ENCODE results near the gene TMEM145.
"Not testable (repeated sequence)": the region's sequence is repeated elsewhere in the genome, so short reads cannot be mapped to it uniquely, and the experiment has no call there.

Gene TMEM145

DNA sequence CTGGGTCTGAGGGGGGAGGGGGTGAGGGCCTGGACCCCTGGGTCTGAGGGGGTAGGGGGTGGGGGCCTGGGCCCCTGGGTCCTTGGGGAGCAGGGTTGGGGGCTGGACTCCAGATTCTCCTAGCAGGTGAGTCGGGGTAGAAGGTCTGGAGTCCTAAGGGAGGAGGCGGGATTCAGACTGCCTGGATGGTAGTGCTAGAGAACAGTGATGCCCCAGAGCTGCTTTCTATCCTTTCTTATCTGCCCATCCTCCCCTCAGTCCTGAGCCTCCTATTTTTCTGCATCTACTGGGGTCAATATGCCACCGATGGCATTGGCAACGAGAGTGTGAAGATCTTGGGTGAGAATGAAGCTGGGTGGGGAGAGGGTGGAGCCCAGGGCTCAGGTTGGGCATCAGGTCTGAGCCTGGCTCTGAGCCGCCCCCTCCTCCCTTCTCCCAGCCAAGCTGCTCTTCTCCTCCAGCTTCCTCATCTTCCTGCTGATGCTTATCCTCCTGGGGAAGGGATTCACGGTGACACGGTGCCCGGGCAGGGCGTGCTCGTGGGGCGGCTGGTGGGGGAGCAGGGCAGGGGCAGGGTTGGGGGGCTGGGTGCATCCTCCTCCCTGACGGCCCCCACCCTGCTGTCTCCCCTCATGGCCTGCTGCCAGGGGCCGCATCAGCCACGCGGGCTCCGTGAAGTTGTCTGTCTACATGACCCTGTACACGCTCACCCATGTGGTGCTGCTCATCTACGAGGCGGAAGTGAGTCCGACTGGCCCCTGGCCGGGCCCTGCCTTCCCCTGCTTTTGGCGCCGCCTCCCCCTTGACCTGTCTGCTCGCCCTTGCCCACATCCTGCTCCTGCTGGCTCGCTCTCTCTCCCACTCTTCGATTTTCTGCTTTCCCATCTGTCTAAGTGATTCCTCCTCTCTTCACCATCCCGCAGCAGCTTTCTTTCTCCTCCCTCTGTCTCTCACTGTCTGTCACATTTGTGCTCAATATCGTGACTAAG lies 3.4 kb downstream of the TMEM145 start:
- no peak for DNase-seq

DNA sequence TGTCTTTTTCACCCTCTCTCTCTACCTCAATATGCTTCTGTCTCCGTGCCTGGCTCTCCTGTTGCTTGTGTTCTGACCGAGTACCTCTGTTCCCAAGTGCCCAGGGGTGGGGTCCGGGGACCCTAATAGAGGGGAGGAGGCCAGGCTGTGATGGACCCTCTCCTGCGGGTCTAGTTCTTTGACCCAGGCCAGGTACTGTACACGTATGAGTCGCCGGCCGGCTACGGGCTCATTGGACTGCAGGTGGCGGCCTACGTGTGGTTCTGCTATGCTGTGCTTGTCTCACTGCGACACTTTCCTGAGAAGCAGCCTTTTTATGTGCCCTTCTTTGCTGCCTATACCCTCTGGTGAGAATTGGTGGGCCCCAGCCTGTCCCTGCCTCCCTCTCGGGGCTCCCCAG lies 4.4 kb downstream of the TMEM145 start:
- DNase-seq = no peak

DNA sequence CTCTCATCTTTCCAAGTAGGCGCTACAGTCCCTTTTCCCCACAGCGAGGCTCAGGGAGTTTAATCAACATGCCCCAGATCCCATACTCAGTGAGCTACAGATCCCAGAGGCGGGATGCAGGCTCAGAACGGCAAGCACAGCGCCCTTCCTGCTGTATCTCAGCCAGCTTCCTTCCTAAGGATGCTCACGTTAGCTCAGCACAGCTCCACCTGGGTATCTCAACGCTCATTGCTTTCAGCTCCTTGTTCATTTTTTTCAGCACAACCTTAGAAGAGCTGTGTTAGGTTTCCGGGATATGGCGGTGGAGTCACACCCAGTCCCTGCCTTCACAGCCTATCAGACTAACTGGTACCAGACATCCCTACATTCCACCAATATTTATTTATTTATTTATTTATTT lies 9.2 kb downstream of the TMEM145 start:
- no peak for DNase-seq

DNA sequence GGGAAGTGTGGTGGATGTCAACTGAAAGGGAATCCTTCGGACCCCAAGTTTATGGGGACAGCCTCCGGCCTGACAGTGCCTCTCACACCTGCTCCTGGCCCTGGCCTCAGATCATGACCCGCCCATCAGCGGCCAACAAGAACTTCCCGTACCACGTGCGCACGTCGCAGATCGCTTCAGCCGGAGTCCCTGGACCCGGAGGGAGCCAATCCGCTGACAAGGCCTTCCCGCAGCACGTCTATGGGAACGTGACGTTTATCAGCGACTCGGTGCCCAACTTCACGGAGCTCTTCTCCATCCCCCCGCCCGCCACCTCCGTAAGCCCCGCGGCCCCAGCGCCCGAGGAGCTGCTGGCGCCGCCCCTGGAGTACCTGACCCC lies 10.4 kb downstream of the TMEM145 start:
- DNase-seq = no peak

DNA sequence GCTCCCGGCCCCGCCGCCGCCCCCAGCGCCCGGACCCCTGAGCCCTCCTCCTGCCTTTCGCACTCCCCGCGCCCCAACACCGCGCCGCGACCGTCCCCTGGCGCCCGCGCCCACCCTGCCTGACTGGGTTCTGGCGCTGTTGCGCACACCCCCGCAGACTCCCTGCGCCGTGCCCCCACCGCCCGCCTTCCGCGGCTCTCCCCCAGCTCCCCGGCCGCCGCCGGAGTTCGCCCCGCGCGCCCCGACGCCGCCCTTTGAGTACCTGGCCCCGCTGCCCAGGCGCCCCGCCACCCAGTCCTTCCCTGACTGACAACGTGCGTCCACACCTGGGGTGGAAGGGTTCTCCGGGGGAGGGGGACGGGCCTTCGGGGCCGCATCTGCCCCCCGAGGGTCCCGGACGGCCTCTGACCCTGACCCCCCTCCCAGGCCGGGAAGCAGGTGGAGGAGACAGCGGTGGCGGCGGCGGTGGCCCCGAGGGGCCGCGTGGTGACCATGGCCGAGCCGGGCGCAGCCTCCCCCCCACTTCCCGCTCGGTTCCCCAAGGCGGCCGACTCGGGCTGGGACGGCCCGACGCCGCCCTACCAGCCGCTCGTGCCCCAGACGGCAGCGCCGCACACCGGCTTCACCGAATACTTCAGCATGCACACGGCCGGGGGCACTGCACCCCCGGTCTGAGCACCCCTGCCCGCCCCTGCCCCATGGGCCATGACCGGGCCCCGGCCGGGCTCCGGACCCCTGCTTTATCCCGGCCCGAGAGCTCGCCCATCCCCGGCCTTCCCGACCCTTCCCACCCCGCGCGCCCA lies 10.9 kb downstream of the TMEM145 start:
- peak; percentile 17 for DNase-seq

DNA sequence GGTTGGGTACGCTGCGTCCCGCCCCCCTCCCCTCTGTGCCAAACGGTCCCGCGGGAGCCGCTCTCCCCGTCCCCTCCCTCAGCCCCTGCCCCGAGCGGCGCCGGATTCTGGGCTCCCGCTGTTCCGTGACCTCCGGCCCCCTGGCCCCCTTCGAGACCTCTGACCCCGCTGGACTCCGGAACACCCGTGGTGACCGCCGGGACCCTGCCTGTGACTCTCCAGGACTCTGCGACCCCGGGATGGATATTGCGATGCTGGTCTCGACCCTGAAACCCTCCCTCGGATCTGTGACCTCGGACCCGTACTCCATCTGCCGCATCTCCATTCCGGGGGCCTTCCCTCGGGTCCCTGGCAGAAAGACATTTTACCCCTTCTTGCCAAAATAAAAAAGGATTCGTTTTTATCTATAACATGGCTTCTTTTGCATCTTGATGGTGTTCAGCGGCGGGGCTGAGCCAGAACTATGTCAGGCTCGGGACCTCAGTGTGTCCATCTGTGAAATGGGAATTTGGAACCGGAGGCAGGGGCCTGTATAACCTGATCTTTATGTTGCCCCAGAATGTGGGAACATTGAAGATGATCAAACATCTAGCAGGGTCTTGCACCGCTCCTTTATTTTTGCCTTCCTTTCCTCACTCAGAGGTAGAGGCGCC lies 11.7 kb downstream of the TMEM145 start:
- no peak for DNase-seq

DNA sequence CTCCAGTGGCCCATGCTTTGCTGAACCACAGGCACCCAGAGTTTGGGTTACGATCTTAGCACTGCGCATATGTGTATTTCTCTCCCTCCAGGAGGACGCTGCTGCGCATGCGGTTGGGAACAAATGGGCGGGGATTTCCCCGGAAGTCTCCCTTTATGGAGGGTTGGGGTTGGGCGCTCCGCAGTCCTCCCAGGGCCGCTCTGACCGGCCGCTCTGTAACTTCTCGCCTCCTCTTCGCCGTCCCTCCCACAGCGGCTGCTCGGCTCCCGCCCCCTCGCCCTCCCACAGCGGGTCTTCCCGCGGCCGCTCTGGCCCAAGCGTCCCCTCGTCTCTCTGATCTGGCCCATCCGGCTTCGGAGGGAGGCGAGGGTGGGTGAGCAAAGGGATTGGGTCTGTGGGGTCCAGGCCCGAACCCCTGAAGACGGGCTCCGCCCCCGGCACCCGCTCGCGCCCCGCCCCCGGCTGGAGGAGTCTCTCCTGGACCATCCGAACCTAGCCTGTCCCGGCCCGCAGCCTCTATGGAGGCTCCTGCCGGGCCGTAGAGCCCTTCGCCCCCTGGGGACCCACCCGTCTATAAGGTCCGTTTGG lies 12.3 kb downstream of the TMEM145 start, which contains the start of gene MEGF8:
Gene MEGF8, plus strand, starts transcription at position 328 of the 588 bp plus-strand sequence. CDS start 609 bp downstream, outside the sequence.
- peak; percentile 98 for DNase-seq

DNA sequence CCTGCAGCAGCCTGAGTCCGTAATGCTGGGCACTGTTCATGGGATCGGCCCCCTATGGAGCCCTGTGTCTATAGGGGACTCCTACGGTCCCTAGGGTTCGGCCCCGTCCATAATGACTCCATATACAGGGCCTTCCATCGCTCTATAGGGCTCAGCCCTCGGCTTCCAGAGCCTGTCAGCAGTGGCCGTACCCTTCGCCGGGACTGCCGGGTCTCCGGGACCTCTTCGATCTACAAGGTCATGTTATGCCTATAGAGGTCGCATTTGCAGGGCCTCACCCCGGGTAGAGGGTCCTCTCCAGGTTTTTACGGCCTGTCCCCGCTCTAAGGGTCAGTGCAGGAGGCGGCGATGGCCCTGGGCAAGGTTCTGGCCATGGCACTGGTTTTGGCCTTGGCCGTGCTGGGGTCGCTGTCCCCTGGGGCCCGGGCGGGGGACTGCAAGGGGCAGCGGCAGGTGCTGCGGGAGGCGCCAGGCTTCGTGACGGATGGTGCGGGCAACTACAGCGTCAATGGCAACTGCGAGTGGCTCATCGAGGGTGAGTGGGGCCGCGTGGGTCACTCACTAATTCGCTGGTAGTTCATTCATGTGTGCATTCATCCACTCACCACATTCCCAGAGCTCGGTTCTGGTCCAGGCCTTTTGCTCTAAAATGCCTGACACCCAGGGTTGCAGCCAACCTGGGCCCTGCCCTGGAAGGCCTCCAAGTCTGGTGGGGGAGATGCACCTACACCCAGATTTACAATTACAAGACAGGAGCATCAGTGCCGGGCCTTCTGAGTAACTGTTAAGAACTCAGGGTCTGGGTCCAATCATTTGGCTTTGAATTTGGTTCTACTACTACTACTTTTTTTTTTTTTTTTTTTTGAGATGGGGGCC lies 13.0 kb downstream of the TMEM145 start:
- peak; percentile 17 for DNase-seq

DNA sequence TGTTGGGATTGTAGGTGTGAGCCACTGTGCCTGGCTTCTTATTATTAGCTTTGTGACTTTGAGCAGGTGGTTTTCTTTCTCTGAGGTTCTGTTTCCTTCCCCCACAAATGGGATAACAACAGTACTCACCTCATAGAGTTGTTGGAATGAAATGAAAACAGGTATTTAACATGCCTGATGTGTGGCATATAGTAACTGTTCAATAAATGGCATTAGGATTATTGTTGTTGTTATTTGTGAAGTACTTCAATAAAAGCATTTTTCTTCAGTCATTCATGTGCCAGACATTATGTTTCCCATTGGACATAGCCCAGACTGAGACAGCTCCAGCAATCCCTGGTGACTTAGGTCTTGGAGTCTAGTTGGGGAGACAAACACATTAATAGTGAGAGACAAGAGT lies 13.9 kb downstream of the TMEM145 start:
- DNase-seq = no peak

DNA sequence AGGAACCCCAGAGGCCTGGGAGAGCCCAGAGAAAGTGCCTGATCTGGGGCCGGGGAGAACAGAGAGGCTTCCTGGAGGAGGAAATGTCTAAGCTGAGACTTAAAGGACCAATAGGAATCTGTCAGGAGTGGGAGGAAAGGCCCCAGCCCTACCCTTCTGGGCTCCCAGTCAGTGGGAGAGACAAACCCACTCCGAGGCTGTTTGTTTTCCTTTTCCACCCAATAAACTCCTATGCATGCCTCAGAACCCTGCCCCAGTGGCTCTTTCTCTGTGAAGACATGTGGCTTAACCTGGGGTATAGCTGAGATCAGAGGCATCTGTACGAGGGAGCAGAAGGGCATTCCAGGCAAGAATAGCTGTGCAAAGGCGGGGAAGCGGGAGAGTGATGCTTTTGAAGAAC lies 14.3 kb downstream of the TMEM145 start:
- DNase-seq = no peak

DNA sequence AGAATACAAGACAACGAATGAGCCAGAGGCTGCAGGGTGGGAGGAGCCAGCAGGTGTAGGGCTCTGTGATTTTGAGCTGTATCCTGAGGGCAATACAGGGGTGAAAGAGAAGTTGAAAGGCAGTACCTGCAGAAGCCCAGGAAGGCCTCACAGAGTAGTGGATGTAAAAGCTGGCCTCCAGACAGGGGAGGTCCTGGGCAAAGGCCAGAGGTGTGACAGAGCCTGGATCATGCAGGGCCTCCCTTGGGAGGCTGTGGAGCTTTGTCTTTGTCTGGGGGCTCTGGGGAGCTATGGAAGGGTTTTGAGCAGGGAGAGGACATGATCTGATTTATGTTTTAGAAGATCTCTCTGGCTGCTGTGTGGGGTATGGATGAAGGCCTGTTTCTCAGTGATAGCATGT lies 15.0 kb downstream of the TMEM145 start:
- DNase-seq = no peak

DNA sequence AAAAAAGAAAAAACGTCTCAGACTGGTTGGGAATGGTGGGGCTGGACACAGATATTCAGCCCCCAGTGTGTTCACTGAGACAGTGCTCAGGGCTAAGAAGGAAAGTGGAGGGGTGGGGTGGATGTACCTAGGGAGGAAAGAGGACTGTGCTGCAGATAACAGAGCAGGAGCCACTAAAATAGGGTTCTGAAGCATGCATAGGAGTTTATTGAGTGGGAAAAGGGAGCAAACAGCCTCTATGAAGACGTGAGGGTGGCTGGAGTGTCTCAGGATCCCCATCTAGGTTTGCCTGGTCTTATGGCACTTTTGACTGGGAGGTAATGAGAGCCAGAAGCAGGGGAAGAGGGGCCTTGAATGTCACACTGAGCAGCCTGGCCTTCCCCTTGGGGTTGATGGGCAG lies 15.7 kb downstream of the TMEM145 start:
- DNase-seq = no peak

DNA sequence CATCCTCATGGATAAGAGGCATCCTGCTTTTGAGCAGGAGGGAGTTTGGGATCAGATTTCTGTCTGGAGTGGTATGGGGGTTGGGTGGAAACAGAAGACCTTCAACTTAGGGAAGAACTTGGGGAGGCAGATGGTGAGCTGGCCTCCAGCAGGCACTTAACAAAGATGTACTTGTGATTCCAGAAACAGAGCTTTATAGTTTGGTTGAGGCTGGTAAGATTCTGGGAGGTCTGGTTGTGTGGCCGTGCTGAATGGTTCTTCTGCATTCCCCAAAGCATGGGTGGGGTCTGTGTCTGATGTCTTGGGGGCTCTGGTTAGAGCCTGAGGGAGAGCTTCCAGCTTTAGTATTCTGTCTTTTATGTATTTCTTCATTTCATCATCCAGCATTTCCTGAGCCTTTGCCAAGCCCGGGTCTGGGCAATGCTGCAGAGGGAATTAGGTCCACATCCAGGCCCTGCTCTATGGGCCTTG lies 17.2 kb downstream of the TMEM145 start:
- DNase-seq = no peak

DNA sequence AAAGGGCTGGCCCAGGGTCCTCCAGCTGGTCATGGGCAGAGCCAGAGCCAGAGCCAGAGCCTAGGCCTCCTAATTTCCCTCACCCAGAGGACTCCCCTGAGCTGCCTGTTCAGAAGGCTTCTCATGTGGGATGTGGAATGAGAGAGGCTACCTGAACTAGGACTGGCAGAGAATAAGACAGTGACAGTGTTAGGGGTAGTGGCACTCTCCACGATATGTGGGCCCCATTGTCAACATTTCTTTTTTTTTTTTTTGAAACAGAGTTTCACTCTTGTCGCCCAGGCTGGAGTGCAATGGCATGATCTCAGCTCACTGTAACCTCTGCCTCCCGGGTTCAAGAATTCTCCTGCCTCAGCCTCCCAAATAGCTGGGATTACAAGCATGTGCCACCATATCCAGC lies 18.2 kb downstream of the TMEM145 start:
- DNase-seq = not testable (repeated sequence)

DNA sequence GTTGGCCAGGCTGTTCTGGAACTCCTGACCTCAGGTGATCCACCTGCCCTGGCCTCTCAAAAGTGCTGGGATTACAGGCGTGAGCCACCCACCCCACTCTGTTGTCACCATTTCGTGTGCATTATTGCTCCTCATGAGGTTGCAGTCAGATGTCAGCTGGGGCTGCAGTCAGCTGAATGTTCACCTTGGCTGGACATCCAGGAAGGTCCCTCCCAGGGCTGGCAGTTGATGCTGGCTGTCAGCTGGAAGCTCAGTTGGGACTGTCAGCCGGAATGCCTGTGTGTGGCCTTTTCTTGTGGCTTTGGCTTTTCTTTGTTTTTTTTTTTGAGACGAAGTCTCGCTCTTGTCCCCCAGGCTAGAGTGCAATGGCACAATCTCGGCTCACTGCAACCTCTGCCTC lies 18.9 kb downstream of the TMEM145 start:
- DNase-seq = no peak

DNA sequence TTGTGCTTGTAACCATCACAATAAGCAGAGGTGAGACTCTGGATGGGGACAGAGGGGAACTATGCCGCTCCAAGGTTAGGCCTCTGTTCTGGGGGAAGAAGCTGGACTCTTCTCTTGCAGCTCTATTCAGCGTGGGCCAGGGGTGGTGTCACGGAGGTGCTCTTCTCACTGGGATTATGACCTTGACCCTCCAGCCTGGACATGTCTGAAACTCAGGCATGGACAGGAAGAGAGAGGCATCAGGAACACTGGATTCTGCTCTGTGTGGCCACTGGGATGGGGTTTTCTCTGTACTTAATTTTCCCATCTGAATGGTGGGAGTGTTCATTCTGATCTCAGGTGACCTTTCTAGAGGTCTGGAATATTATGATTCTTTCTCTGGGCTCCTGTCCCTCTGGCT lies 19.9 kb downstream of the TMEM145 start:
- no peak for DNase-seq

DNA sequence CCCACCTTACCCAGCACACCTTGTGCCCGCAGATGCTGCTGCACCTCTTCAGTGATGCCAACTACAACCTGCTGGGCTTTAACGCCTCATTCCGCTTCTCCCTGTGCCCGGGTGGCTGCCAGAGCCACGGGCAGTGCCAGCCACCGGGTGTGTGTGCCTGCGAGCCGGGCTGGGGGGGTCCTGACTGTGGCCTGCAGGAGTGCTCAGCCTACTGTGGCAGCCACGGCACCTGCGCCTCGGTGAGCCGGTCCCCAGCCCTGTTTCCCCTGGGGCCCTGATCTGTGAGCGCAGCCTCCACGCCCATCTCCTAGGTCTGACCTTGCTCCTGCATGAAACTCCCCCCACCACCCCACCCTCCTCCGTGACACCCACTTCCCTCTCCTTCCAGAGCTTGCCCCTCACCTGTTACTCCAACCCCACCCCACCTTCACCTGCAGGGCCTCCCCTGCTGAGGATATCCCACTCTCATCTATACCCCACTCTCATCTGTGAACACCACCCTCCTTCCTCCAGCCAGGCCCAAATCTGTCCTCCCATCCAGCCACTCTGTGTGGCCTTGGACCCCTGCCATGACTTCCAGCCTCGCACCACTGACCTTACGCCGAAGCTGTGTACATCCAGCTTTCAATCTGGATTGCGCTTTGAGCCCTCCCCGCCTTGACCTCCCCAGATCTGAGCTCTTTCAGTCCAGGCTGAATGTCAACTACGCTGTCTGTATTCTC lies 21.0 kb downstream of the TMEM145 start:
- no peak for DNase-seq

DNA sequence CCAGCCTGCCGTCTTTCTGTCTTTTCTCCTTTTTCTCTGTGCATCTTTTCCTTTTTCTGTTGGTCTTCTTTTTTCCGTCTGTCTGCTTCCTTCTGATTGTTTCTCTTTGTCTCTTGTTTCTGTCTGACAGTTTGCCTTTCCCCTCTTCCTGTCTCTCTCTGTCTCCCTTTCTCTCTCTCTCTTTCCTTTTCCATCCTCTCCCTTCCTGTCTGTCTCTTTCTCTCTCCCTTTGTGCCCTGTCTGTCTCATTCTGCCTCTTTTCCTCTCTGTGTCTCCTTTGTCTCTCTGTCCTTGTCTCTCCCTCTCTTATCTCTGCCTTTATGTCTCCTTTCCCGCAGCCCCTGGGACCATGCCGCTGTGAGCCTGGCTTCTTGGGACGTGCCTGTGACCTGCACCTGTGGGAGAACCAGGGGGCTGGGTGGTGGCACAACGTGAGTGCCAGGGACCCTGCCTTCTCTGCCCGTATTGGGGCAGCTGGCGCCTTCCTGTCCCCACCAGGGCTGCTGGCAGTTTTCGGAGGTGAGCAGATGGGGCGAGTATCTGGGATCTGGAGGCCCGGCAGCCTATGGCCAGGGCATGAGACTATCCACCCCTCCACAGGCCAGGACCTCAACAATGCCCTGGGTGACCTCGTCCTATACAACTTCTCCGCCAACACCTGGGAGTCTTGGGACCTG lies 21.7 kb downstream of the TMEM145 start:
- no peak for DNase-seq

DNA sequence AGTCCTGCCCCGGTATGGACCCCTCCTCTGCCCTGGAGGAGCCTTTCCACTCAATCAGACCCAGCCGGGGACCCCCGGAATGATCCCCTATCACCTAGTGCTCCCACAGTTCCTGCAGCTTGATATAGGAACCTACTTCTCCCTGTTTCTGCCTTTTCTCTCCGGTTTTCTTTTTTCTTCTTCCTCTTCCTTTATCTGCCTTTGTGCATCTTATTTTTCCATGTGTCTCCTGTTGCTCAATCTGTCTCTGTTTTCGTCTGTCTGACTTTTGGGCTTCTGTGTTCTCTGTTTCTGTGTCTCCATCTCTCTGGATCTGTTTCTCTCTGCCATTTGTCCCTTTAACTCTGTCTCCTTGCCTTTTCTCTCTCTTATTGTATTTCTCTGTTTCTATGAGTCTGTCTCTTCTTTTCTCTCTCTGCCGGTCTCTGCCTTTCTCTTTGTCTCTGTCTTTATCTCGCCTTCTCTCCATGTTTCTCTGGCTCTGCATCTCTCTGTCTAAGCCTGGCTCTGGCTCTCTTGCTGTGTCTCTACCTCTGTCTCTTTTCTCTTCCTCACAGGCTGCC lies 22.3 kb downstream of the TMEM145 start:
- DNase-seq = no peak

DNA sequence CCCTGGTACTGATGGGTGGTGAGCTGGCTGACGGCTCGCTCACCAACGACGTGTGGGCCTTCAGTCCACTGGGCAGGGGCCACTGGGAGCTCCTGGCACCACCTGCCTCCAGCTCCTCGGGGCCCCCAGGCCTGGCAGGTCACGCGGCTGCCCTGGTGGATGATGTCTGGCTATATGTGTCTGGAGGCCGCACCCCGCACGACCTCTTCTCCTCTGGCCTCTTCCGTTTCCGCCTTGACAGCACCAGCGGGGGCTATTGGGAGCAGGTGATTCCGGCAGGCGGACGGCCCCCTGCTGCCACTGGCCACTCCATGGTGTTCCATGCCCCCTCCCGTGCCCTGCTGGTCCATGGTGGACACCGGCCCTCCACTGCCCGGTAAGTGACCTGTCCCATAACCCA lies 22.9 kb downstream of the TMEM145 start:
- no peak for DNase-seq
